Breast epithelium (tissue), 4 donors: ENCODE results near the gene ATG7. TPM values are rescaled to one million over a fixed set of nuclear protein-coding genes. Genes with fewer than 3 reads are reported as not detected.
A peak's percentile ranks its signal among the peaks of the same experiment; 100 is the strongest.
"Not testable (repeated sequence)": the region's sequence is repeated elsewhere in the genome, so short reads cannot be mapped to it uniquely, and the experiment has no call there.

ENCODE experiments used
- DNase-seq, 2 donors: peaks; one replicate each; pipeline ENCODE4 v3.0.0-alpha.2; 2019; ENCODE audit warnings: low spot score in 2 of 2
- H3K27ac ChIP-seq, 2 donors: fragments of 200-600 bp; sonication (generic) in 1 of 2; one replicate each; pipeline ENCODE4 v1.5.1; 2016 to 2019; ENCODE audit warnings: mild to moderate bottlenecking in 1 of 2
- H3K27me3 ChIP-seq, 2 donors: fragments of 200-600 bp; sonication (generic) in 1 of 2; one replicate each; pipeline versions ENCODE4 v1.5.1 to v1.6.0; 2017 to 2019; ENCODE audit warnings: control low read depth in 1 of 2, mild to moderate bottlenecking in 1 of 2
- H3K36me3 ChIP-seq: fragments of 200-600 bp; one replicate; pipeline ENCODE4 v1.5.1; 2019
- H3K4me1 ChIP-seq, 2 donors: fragments of 200-600 bp; sonication (generic); one replicate each; pipeline ENCODE4 v1.5.1; 2016 to 2019; ENCODE audit warnings: control low read depth in 1 of 2
- H3K4me3 ChIP-seq, 3 donors: fragments of 200-600 bp; sonication (generic); 1 replicate in 2 of 3; 2 replicates in 1 of 3; pipeline ENCODE4 v1.5.1; 2016 to 2019; ENCODE audit warnings: mild to moderate bottlenecking in 3 of 3, moderate library complexity in 2 of 3
- H3K9me3 ChIP-seq, 2 donors: fragments of 200-600 bp; sonication (generic) in 1 of 2; one replicate each; pipeline ENCODE4 v1.5.1; 2016 to 2019; ENCODE audit warnings: control low read depth in 1 of 2
- POLR2A ChIP-seq: fragments of 450-650 bp; IDR thresholded peaks from one replicate; pipeline ENCODE4 v1.6.1; 2016; ENCODE audit warnings: antibody characterized with exemption, mild to moderate bottlenecking, moderate library complexity
- POLR2AphosphoS5 ChIP-seq, 3 donors: sonication (generic); formaldehyde crosslinking; IDR thresholded peaks; one replicate each; pipeline ENCODE4 v1.6.1; 2017; ENCODE audit warnings: antibody characterized with exemption in 3 of 3
- intact Hi-C: fragments of 100-400 bp; cut with DNase I; formaldehyde crosslinking; loops from one replicate; pipeline ENCODE4 v1.15.1; 2023; ENCODE audit warnings: low total_unique reads
- total RNA-seq, 3 donors: library from RNA; depleted of rRNA; stranded (reverse); fragments of >200 nt; gene quantifications; one replicate each; pipeline ENCODE4 v1.1.0, GENCODE V29; 2016
- TF ChIP-seq, protein P1 (sequence below), 3 donors: fragments of 450-650 bp; IDR thresholded peaks; one replicate each; pipeline ENCODE4 v1.5.1; 2016 to 2017; ENCODE audit warnings: antibody characterized with exemption in 3 of 3, mild to moderate bottlenecking in 3 of 3, moderate library complexity in 3 of 3

The ATG7 gene
- total RNA-seq, 3 donors from 2014 or later: 64.9 to 81.9 (median 75.5) TPM

DNA sequence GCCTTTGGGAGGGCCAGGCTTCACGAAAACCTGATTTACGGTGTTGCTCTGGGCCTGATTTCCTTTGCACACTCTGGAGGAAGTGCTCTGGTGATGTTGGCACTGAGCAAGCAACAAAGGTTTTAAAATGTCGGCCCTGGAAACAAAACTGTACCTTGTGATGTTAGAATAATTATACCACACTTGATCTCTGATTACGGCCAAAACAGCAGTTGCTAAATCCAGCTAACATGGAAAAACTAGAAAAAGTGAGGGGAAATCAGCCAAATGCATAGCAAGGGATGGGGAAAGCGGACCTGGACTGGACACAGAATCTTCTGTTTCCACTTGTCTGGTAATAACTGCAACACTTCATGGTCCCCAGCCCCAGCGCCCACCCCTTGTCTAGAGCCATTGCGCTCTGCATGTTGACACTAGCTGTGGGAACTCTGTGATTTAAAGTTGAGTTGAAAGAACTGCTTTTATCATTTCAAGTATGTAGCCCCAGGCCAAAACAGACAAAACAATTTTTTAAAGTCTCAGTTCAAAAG, 251.4 kb downstream of the ATG7 start:
- TF ChIP-seq POLR2A (no peak), POLR2AphosphoS5 (IDR thresholded peaks at IDR 0.05) (no peak)
- TF ChIP-seq, protein P1, sequence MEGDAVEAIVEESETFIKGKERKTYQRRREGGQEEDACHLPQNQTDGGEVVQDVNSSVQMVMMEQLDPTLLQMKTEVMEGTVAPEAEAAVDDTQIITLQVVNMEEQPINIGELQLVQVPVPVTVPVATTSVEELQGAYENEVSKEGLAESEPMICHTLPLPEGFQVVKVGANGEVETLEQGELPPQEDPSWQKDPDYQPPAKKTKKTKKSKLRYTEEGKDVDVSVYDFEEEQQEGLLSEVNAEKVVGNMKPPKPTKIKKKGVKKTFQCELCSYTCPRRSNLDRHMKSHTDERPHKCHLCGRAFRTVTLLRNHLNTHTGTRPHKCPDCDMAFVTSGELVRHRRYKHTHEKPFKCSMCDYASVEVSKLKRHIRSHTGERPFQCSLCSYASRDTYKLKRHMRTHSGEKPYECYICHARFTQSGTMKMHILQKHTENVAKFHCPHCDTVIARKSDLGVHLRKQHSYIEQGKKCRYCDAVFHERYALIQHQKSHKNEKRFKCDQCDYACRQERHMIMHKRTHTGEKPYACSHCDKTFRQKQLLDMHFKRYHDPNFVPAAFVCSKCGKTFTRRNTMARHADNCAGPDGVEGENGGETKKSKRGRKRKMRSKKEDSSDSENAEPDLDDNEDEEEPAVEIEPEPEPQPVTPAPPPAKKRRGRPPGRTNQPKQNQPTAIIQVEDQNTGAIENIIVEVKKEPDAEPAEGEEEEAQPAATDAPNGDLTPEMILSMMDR (IDR thresholded peaks at IDR 0.05): no peak
- Histone ChIP-seq H3K4me1 (no peaks in the 10 kb centered on the region), H3K27ac (peak overlapping the region; percentile 46 to 83), H3K27me3 (no peaks in the 10 kb centered on the region), H3K9me3 (no peaks in the 10 kb centered on the region), H3K36me3 (no peaks in the 10 kb centered on the region), H3K4me3 (no peak overlapping the region)
- intact Hi-C loops: no loop called here
- no peak for DNase-seq

- H3K27ac ChIP-seq, H3K4me1 ChIP-seq, H3K4me3 ChIP-seq, H3K36me3 ChIP-seq, H3K27me3 ChIP-seq, DNase-seq, H3K9me3 ChIP-seq: not testable (repeated sequence)
- intact Hi-C loops: loop anchor here (5.0 kb wide), 1 partner anchor 1431 kb away; no protein-coding TSS in a partner anchor
Measured at GRCh38 chr3:11526121-11526520, 253.9 kb downstream of the ATG7 start.

GRCh38 chr3:11529281-11529680, 257.1 kb downstream of the ATG7 start:
- Histone ChIP-seq H3K36me3 (no peaks in the 10 kb centered on the region), H3K4me1 (peaks cover 0 to 6% of the 10 kb centered on the region in 2 donors), H3K27ac (peak overlapping the region; percentile 21 to 49), H3K4me3 (no peak overlapping the region), H3K9me3 (no peaks in the 10 kb centered on the region), H3K27me3 (no peaks in the 10 kb centered on the region)
- TF ChIP-seq POLR2A (no peak), POLR2AphosphoS5 (IDR thresholded peaks at IDR 0.05) (no peak)
- TF ChIP-seq, protein P1 (IDR thresholded peaks at IDR 0.05): no peak
- intact Hi-C loops: loop anchor here (5.0 kb wide), 1 partner anchor 1428 kb away; no protein-coding TSS in a partner anchor
- no peak for DNase-seq

DNA sequence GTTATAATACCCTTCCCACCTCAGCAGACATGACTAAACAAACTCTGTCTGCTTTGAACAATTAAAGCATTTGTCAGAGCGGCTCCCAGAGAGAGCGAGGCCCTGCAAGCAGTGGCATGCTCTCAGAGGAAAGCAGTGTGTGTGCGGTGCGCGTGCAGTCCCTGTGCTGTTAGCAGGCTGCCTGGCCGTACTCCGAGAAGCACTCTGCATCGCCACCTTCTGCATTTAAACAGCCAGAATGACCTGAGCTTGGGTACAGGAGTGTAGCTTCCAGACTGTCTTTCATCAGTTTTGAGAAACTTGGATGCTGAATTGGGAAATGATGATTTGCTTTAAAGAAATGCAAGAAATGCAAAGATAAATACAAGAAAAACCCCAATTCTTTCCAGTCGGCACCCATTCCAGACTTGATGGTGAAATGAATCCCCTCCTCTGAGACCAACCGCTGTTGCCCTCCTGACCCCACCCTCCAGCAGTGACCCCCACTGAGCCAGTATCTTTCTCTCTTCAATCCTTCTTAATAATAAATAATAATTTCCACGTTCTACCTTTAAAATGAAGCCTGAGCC, 258.0 kb downstream of the ATG7 start:
- peak in 1 of 2 donors; percentile 58 for DNase-seq
- Histone ChIP-seq H3K36me3 (no peaks in the 10 kb centered on the region), H3K9me3 (no peaks in the 10 kb centered on the region), H3K4me3 (no peak overlapping the region), H3K27me3 (no peaks in the 10 kb centered on the region), H3K27ac (peak overlapping the region; percentile 21 to 49), H3K4me1 (peaks cover 0 to 11% of the 10 kb centered on the region in 2 donors)
- TF ChIP-seq, protein P1 (IDR thresholded peaks at IDR 0.05): no peak
- TF ChIP-seq POLR2A (no peak), POLR2AphosphoS5 (IDR thresholded peaks at IDR 0.05) (no peak)
- intact Hi-C loops: no loop called here

GRCh38 chr3:11532931-11533391, 260.8 kb downstream of the ATG7 start:
- Histone ChIP-seq H3K27ac (peak overlapping the region in 1 of 2 donors; percentile 64), H3K4me3 (no peak overlapping the region), H3K36me3 (no peaks in the 10 kb centered on the region), H3K27me3 (no peaks in the 10 kb centered on the region), H3K4me1 (peaks cover 6 to 11% of the 10 kb centered on the region in 2 donors), H3K9me3 (no peaks in the 10 kb centered on the region)
- peak in 1 of 2 donors; percentile 39 for DNase-seq
- intact Hi-C loops: no loop called here
- TF ChIP-seq POLR2A (no peak), POLR2AphosphoS5 (IDR thresholded peaks at IDR 0.05) (no peak)
- TF ChIP-seq, protein P1 (IDR thresholded peaks at IDR 0.05): no peak
